ENCODE results near the gene KLHL29.

KLHL29 gene

DNA sequence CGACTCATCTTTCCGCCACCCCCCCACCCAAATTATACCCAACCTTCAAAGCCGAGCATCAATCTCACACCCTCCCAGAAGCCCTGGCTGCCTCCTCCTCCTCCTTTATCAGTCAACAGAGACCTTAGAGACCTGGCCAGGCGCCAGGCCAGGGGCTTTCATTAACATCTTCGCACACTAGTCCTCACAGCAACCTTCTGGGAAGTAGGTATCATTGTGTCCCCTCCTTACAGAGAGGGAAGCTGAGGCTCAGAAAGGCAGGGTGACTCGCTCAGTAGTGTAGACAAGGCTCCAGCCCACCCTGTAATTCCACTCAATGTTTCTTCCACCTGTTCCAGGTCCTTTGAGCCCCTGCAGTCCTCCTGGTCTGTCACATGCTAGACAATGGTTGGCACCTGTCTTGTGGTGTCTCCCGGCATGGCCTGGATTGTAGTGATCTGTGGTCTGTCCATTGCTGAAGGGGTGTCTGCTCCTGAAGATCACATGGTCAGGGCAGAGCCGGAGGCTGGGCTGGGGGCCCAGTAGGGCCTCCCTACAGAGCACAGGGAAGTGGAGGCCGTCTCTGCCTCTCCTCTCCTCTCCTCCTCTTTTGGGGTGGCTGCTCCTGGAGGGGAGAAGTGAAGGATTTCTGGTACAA lies 36.0 kb downstream of the KLHL29 start:
- FAIRE-seq = no peak

DNA sequence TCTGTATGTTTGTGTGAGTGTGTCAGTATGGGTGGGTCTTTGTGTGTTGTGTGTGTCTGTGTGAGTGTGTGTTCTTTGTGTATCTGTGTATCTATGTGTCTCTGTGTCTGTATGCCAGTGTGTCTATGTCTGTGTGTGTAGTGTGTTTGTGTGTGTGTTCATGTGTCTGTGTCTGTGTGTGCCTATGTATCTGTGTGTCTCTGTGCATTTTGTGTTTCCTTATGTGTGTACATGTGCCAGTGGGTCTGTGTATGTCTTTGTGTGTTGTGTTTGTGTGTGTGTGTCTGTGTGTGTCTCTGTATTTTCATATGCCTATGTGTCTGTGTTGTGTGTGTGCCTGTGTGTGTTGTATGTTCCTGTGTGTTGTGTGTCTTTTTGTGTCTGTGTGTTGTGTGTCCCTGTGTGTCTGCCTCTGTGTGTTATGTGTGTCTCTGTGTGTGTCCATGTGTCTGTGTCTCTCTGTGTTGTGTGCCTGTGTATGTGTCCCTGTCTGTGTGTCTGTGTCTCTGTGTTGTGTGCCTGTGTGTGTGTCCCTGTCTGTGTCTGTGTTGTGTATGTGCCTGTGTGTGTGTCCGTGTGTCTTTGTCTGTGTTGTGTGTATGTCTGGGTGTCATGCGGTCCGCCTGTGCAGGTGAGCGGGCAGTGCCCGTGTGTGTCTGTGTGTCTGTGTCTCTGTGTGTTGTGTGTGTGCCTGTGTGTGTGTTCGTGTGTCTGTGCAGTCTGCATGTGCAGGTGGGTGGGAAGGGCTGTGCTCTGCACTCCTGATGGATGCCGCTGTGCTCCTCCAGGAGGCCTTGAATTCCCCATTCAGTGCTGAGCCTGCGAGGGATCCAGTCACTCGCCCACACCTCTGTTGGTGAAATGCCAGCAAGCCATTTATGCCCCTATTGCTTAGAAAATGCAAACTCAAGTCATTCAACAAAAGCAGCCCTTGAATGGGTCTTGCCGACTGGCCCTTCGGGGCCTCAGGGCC lies 37.4 kb downstream of the KLHL29 start:
- DNase-seq (ENCODE audit: insufficient read length, low spot score) (no peak), FAIRE-seq (peak; percentile 77)
- TF ChIP-seq, protein P1, sequence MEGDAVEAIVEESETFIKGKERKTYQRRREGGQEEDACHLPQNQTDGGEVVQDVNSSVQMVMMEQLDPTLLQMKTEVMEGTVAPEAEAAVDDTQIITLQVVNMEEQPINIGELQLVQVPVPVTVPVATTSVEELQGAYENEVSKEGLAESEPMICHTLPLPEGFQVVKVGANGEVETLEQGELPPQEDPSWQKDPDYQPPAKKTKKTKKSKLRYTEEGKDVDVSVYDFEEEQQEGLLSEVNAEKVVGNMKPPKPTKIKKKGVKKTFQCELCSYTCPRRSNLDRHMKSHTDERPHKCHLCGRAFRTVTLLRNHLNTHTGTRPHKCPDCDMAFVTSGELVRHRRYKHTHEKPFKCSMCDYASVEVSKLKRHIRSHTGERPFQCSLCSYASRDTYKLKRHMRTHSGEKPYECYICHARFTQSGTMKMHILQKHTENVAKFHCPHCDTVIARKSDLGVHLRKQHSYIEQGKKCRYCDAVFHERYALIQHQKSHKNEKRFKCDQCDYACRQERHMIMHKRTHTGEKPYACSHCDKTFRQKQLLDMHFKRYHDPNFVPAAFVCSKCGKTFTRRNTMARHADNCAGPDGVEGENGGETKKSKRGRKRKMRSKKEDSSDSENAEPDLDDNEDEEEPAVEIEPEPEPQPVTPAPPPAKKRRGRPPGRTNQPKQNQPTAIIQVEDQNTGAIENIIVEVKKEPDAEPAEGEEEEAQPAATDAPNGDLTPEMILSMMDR (IDR thresholded peaks at IDR 0.05; ENCODE audit: insufficient read depth, missing control alignments) = no peak

More for the DNA sequence above, 36.0 kb downstream of the KLHL29 start:
- no peak for DNase-seq (ENCODE audit: insufficient read length, low spot score)
- TF ChIP-seq, protein P1 (IDR thresholded peaks at IDR 0.05; ENCODE audit: insufficient read depth, missing control alignments) = no peak

DNA sequence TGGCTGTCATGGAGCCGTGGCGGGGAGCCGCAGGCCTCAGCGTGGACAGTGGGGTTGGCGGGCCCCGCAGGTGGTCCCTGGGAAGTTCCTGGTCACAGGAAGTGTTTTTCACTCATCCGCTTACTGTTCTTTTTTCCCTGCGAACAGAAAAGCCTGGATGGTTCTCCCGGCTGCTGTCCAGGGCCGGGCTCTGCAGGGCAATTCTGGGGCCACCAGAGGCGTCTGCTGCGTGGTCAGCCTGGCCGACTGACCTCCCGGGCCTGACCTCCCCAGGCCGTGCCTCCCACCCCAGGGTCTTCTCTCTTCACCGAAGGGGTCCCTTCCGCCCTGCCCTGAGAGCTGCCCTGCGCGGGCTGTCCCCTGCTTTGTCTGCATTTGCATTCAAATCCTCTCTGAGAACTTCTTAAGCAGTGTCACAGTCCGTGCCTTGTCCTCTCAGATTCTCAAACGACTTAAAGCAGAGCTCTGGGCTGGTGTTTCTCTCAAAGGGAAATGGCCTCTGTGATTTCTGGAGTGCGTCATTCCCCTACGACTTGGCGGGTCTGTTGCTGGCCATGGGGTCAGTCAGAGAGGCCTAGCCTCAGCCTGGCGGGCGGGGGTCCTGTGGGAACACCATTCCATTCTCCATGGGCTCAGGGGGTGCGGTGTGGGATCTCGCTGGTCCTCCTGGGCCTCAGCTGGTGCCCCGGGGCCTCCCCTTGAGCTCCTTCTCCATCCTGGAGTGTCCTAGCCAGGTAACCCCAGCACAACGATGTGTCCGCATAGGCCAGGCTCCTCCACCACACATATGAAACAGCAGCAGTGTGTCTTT lies 38.3 kb downstream of the KLHL29 start:
- TF ChIP-seq, protein P1 (IDR thresholded peaks at IDR 0.05; ENCODE audit: insufficient read depth, missing control alignments) = no peak
- FAIRE-seq (no peak), DNase-seq (ENCODE audit: insufficient read length, low spot score) (no peak)

DNA sequence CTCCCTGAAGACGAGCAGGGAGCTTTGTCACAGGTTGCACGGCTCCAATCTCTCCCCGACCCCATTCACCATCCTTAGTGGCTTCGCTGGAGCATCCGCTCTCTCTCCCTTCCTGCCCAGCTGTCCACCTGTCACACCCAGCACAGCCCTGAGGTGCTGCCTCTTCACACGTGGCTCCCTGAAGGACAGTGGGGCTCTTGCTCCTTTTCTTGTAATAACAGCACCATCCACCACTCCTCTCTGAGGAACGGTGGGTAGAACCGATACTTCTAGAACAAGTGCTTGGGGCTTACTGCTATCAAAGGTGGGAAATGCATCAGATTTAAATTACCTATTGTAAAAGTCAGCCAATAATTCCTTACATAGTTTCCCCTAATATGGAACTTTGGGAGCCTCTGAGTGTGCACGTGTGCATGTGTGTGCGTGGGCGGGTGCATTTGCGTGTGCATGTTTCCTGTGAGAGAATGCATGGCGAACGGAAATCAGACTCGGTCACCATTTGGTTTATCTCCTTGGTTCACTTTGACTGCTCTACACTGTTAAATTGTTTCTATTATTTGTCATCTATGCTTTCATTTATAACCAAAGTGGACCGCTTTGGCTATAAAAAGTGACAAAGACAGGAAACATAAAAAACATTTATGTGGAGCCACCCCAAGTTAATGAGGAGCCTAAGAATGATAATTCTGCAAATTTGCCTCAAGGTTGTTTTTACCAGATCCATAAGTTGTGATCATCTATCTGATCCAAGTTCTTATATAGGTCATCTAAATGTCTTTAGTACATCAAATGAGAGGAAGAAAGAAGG lies 39.1 kb downstream of the KLHL29 start:
- peak; percentile 56 for FAIRE-seq
- no peak for DNase-seq (ENCODE audit: insufficient read length, low spot score)
- TF ChIP-seq, protein P1 (IDR thresholded peaks at IDR 0.05; ENCODE audit: insufficient read depth, missing control alignments) = no peak

DNA sequence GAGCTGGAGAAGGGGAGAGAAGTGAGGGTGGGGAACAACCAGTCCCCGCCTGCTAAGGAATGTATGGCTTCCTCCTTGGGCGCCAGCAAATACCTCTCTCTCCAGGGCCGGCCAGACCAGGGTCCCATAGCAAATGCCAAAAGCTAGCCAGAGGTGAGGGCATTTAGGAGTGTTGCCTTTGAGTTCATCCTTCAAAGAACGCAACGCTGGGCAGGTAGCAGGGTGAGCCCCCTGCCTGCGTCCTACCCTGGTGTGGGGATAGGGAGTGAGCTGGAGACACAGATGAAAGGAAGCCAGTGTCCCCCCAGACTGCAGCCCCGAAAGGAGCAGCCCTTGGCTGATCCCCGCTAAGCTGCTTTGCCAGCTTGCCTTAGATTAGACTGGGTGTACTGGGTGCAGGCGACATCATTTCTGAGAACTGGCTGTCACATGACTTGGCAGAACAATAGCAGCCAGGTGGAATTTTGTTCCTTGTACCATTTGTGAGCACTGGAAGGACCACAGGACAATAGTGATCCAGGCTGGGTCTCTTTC lies 40.4 kb downstream of the KLHL29 start:
- TF ChIP-seq, protein P1 (IDR thresholded peaks at IDR 0.05; ENCODE audit: insufficient read depth, missing control alignments) = no peak
- DNase-seq (ENCODE audit: insufficient read length, low spot score) = no peak
- FAIRE-seq = peak; percentile 83

DNA sequence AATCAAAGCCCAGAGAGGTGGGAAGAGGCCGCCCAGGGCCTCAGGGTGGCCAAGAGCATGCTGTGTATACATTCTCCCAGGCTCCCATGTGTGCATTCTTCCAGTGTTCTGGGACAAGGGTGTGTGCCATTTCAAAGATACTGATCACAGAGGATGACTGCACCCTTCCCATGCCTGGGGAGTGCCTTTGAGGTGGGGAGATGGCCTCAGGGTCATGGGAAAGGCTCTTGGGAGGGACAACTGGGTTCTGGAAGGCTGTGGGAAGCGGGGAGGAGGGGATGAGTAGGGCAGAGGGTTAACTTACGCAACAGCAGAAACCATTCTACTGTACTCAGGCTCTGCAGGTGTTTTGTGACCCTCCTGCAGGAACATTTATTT lies 40.9 kb downstream of the KLHL29 start:
- FAIRE-seq (no peak), DNase-seq (ENCODE audit: insufficient read length, low spot score) (no peak)
- TF ChIP-seq, protein P1 (IDR thresholded peaks at IDR 0.05; ENCODE audit: insufficient read depth, missing control alignments) = no peak

Measured in D721Med (cell line).